Type B pancreatic cell (in vitro differentiated cells): ENCODE results near the gene SHROOM3. TPM values are rescaled to one million over a fixed set of nuclear protein-coding genes. Genes with fewer than 3 reads are reported as not detected.
A peak's percentile ranks its signal among the peaks of the same experiment; 100 is the strongest.

Experiments used
- DNase-seq: peaks from one replicate; pipeline ENCODE4 v3.0.0; 2021; ENCODE audit warnings: mixed read lengths; ENCODE audit not compliant: unreplicated experiment; ENCODE audit errors: extremely low spot score
- H3K27ac Mint-ChIP-seq: 2 replicates; pipeline ENCODE4 v1.8.0; 2021; ENCODE audit warnings: mild to moderate bottlenecking, mixed read lengths
- H3K27me3 Mint-ChIP-seq: 2 replicates; pipeline ENCODE4 v1.8.0; 2021; ENCODE audit warnings: mixed read lengths
- H3K36me3 Mint-ChIP-seq: 2 replicates; pipeline ENCODE4 v1.8.0; 2021; ENCODE audit warnings: mixed read lengths
- H3K4me1 Mint-ChIP-seq: one replicate; pipeline ENCODE4 v1.8.0; 2021; ENCODE audit warnings: mixed read lengths; ENCODE audit not compliant: unreplicated experiment
- H3K4me3 Mint-ChIP-seq: 2 replicates; pipeline ENCODE4 v1.8.0; 2021; ENCODE audit warnings: mild to moderate bottlenecking, mixed read lengths
- H3K9me3 Mint-ChIP-seq: 2 replicates; pipeline ENCODE4 v1.8.0; 2021; ENCODE audit warnings: mixed read lengths
- CTCF ChIP-seq: fragments of 200-600 bp; sonication (generic); conservative IDR thresholded peaks from 2 replicates; pipeline ENCODE4 v1.5.0; 2021; ENCODE audit warnings: antibody characterized with exemption, mild to moderate bottlenecking
- total RNA-seq: library from RNA; stranded (reverse); gene quantifications from 2 replicates; pipeline ENCODE4 v1.2.1, GENCODE V29; 2021; ENCODE audit warnings: low replicate concordance

SHROOM3 gene
- total RNA-seq, 1 donor from 2014 or later = 38.6 TPM

GRCh38 chr4:76773766-76774165 lies 338.7 kb downstream of the SHROOM3 start:
- peaks cover 16% of the 10 kb centered on the region for H3K4me1 Mint-ChIP-seq
- H3K4me3 Mint-ChIP-seq = no peak overlapping the region
- DNase-seq = no peak
- peaks cover 56% of the 10 kb centered on the region for H3K36me3 Mint-ChIP-seq
- peaks cover 5% of the 10 kb centered on the region for H3K9me3 Mint-ChIP-seq
- no peak overlapping the region for H3K27ac Mint-ChIP-seq
- TF ChIP-seq CTCF = no peak
- no peaks in the 10 kb centered on the region for H3K27me3 Mint-ChIP-seq

- H3K9me3 Mint-ChIP-seq = peaks cover 9% of the 10 kb centered on the region
- no peak overlapping the region for H3K4me3 Mint-ChIP-seq
- peaks cover 48% of the 10 kb centered on the region for H3K36me3 Mint-ChIP-seq
- no peak for TF ChIP-seq CTCF
- DNase-seq = no peak
- H3K27me3 Mint-ChIP-seq = no peaks in the 10 kb centered on the region
- H3K4me1 Mint-ChIP-seq = peaks cover 6% of the 10 kb centered on the region
- H3K27ac Mint-ChIP-seq = peak overlapping the region; percentile 29
Measured at GRCh38 chr4:76779740-76780459, 344.9 kb downstream of the SHROOM3 start.

DNA sequence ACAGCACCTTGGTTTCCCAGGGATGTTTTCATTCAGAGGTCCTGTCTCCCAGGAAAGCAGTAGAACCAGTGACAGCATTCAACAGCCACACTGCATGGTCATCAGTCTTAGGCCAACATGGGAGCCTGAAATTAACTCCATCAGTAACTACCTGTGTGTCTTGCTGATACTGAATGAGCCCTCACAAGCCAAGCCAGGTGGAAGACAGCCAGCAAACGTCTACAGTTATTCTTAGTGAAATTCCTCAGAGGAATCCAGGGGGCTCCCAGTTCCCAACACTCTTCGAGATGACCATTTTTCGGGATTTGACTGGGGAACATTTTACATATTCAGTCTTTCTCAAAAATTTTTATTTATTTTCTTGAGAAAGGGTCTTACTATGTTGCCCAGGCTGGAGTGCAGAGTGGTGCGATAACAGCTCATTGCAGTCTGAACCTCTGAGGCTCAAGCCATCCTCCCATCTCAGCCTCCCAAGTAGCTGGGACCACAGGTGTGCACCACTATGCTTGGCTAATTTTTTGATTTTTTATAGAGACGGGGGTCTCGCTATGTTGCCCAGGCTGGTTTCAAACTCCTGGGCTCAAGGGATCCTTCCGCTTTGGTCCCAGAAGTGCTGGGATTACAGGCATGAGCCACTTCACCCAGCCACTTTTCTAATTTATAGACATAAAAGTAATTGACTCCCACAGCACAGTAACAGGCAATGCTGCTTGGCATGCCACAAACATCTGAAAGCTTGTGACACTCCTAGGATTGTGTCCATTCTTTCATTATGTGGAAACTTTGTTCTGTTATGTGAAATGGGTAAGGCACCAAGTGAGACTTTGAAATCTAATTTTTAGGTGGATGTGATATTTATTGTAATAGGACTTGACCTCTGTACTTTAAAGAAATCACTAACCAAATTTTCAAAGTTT lies 346.0 kb downstream of the SHROOM3 start:
- H3K27me3 Mint-ChIP-seq = no peaks in the 10 kb centered on the region
- H3K9me3 Mint-ChIP-seq = peaks cover 9% of the 10 kb centered on the region
- H3K36me3 Mint-ChIP-seq = peaks cover 39% of the 10 kb centered on the region
- peaks cover 6% of the 10 kb centered on the region for H3K4me1 Mint-ChIP-seq
- no peak overlapping the region for H3K4me3 Mint-ChIP-seq
- DNase-seq = no peak
- no peak for TF ChIP-seq CTCF
- peak overlapping the region; percentile 88 for H3K27ac Mint-ChIP-seq

- Mint-ChIP-seq H3K36me3 (peaks cover 30% of the 10 kb centered on the region), H3K27ac (peak overlapping the region; percentile 88), H3K4me3 (peak overlapping the region; percentile 44), H3K27me3 (no peaks in the 10 kb centered on the region), H3K4me1 (peaks cover 6% of the 10 kb centered on the region), H3K9me3 (peaks cover 4% of the 10 kb centered on the region)
- no peak for TF ChIP-seq CTCF
- no peak for DNase-seq
Measured at GRCh38 chr4:76781698-76782595, 346.9 kb downstream of the SHROOM3 start.

GRCh38 chr4:76782837-76783236 lies 347.8 kb downstream of the SHROOM3 start:
- H3K27me3 Mint-ChIP-seq = no peaks in the 10 kb centered on the region
- H3K36me3 Mint-ChIP-seq = peaks cover 24% of the 10 kb centered on the region
- H3K9me3 Mint-ChIP-seq = peaks cover 4% of the 10 kb centered on the region
- H3K4me3 Mint-ChIP-seq = no peak overlapping the region
- DNase-seq = no peak
- H3K4me1 Mint-ChIP-seq = peaks cover 6% of the 10 kb centered on the region
- peak overlapping the region; percentile 88 for H3K27ac Mint-ChIP-seq
- no peak for TF ChIP-seq CTCF
